SK-N-SH treated with all-trans-retinoic acid at 6 μM for 48 hours (cell line): Measurements from ENCODE around the gene ATXN3L.

Experiments used
- ARNTL ChIP-seq: fragments of 450-650 bp; formaldehyde crosslinking; IDR thresholded peaks from 2 replicates; pipeline ENCODE4 v1.5.0; 2020; ENCODE audit warnings: low read depth, mild to moderate bottlenecking, moderate library complexity, borderline replicate concordance
- CSDC2 ChIP-seq: fragments of 250-450 bp; sonication (Bioruptor Pico); IDR thresholded peaks from 2 replicates; pipeline ENCODE4 v1.5.0; 2020; ENCODE audit warnings: mild to moderate bottlenecking, moderate library complexity
- ESRRG ChIP-seq: fragments of 250-450 bp; sonication (Bioruptor Pico); IDR thresholded peaks from 2 replicates; pipeline ENCODE4 v1.6.1; 2021; ENCODE audit warnings: mild to moderate bottlenecking
- GLIS3 ChIP-seq: fragments of 250-450 bp; sonication (Bioruptor Pico); IDR thresholded peaks from 2 replicates; pipeline ENCODE4 v1.5.0; 2020; ENCODE audit warnings: mild to moderate bottlenecking, moderate library complexity
- TOX ChIP-seq: fragments of 250-450 bp; sonication (Bioruptor Pico); IDR thresholded peaks from 2 replicates; pipeline ENCODE4 v1.8.0; 2021; ENCODE audit warnings: mild to moderate bottlenecking, moderate library complexity, borderline replicate concordance
- ZC3H10 ChIP-seq: fragments of 250-450 bp; sonication (Bioruptor Pico); IDR thresholded peaks from 2 replicates; pipeline ENCODE4 v1.5.1; 2021; ENCODE audit warnings: mild to moderate bottlenecking, moderate library complexity
- ZNF70 ChIP-seq: fragments of 450-650 bp; formaldehyde crosslinking; IDR thresholded peaks from 2 replicates; pipeline ENCODE4 v1.5.0; 2020; ENCODE audit warnings: mild to moderate bottlenecking, moderate library complexity
- TF ChIP-seq, protein P1 (sequence below): fragments of 250-450 bp; sonication (Bioruptor Pico); IDR thresholded peaks from 2 replicates; pipeline ENCODE4 v1.8.0; 2020; ENCODE audit warnings: mild to moderate bottlenecking, moderate library complexity, borderline replicate concordance
- TF ChIP-seq, protein P2 (sequence below): fragments of 250-450 bp; sonication (Bioruptor Pico); IDR thresholded peaks from 2 replicates; pipeline ENCODE4 v1.5.1; 2020; ENCODE audit warnings: low read depth, mild to moderate bottlenecking, moderate library complexity

DNA sequence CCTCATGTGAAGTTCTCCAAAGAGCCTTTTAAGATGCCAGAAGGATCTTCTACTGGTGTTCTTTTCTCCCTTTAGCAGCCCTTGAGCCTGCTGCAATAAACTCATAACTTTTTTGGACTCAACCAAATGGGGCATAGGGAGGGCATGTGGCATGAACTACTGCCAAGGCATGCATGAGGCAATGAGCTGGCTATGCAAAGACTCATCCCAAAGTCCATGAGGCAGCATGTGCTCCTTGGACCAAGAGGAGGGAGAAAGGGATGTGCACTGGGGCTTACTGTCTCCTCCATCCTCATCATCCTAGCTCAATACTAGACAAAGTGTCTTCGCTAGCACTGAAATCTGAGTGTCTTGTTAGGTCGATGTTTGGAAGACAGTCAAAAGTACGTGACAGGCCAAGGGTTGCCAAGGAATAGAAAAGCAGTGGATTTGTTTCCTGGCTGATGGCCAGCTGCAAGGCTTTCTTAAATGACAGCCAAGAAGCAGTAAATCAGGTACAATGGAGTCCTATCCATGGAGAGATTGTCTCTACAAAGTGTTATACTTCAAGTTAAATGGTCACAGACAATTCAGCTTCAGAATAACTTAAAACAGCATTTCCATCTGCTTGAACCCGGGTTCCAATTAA, 44.5 kb upstream of the ATXN3L start:
- TF ChIP-seq ARNTL (CRISPR knock-in tag) (no peak), ZC3H10 (CRISPR knock-in tag) (no peak), TOX (CRISPR knock-in tag) (no peak), GLIS3 (CRISPR knock-in tag) (no peak), ESRRG (CRISPR knock-in tag) (no peak), CSDC2 (CRISPR knock-in tag) (no peak), ZNF70 (CRISPR knock-in tag) (no peak)
- TF ChIP-seq, protein P1, sequence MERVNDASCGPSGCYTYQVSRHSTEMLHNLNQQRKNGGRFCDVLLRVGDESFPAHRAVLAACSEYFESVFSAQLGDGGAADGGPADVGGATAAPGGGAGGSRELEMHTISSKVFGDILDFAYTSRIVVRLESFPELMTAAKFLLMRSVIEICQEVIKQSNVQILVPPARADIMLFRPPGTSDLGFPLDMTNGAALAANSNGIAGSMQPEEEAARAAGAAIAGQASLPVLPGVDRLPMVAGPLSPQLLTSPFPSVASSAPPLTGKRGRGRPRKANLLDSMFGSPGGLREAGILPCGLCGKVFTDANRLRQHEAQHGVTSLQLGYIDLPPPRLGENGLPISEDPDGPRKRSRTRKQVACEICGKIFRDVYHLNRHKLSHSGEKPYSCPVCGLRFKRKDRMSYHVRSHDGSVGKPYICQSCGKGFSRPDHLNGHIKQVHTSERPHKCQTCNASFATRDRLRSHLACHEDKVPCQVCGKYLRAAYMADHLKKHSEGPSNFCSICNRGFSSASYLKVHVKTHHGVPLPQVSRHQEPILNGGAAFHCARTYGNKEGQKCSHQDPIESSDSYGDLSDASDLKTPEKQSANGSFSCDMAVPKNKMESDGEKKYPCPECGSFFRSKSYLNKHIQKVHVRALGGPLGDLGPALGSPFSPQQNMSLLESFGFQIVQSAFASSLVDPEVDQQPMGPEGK (CRISPR knock-in tag), result no peak
- TF ChIP-seq, protein P2, sequence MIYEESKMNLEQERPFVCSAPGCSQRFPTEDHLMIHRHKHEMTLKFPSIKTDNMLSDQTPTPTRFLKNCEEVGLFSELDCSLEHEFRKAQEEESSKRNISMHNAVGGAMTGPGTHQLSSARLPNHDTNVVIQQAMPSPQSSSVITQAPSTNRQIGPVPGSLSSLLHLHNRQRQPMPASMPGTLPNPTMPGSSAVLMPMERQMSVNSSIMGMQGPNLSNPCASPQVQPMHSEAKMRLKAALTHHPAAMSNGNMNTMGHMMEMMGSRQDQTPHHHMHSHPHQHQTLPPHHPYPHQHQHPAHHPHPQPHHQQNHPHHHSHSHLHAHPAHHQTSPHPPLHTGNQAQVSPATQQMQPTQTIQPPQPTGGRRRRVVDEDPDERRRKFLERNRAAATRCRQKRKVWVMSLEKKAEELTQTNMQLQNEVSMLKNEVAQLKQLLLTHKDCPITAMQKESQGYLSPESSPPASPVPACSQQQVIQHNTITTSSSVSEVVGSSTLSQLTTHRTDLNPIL (CRISPR knock-in tag), result no peak
